Aortic smooth muscle cell (primary cell): ENCODE data around the gene KLF3. TPM values are rescaled to one million over a fixed set of nuclear protein-coding genes. Genes with fewer than 3 reads are reported as not detected.

Source experiments
- total RNA-seq: library from RNA; depleted of rRNA; stranded (reverse); fragments of >200 nt; gene quantifications from 2 replicates; pipeline ENCODE4 v1.2.3, GENCODE V29; 2014

KLF3 gene
- total RNA-seq: 14.8 and 19.8 TPM in 2 replicates

DNA sequence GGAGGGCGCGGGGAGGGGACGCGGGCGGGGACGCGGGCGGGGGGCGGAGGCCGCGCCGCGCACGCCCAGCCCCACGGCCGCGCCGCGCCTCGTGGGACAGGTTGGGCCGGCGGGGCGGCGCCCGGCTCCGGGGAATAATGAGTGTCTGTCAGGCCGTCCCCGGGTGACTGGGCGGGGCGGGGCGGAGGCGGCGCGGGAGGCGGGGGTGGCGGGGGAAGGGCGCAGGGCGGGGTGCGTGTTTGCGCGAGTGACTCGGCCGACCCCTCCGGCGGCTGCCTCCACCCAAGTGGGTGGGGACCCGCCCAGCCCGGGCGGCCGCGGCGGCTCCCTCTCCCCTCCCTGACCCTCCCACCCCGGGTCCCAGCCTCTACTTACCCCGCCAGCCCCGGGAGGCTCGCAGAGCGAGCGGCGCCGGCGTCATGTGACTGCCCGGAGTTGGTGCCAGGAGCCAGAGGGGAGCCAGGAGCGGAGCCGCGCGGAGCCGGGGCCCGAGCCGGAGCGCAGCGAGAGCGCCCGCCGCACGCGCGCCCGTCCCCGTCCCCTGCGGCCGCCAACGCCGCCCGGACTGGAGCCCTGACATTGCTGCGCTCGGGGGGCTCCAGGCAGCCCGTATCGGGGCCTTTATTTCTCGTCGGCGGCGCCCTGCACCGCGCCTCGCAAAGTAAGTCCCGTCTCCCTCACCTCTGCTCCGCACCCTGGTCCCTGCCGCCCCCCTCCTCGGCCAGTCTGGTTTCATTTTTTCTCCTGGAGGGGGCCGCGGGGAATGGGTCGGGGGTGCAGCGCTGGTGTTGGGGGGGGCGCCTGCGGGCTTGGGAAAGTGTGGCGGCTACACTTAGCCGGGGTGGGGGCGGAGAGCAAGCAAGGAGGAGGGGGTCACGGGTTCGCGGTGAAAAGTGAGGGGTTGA is at the start of gene KLF3:
Gene KLF3 (plus strand): TSS at position 399 of the 905 bp plus-strand sequence. CDS start 16,427 bp downstream, outside the sequence.

Other genes starting within 250 kb of the KLF3 start
- gene TLR10, start 118.8 kb downstream of the KLF3 start, total RNA-seq: not detected in 2 replicates
- 2.6 and 4.9 TPM in 2 replicates for gene TLR1, start 140.6 kb downstream of the KLF3 start, total RNA-seq
- 1.4 and 1.8 TPM in 2 replicates for gene TLR6, start 192.6 kb downstream of the KLF3 start, total RNA-seq
- 416 and 446 TPM in 2 replicates for gene FAM114A1, start 203.6 kb downstream of the KLF3 start, total RNA-seq